ENCODE data around the gene AGK. TPM values are rescaled to one million over a fixed set of nuclear protein-coding genes. Genes with fewer than 3 reads are reported as not detected.

Gene AGK
- total and polyA plus RNA-seq, 2 experiments from 2014 or later = 18.3 to 24.1 TPM

DNA sequence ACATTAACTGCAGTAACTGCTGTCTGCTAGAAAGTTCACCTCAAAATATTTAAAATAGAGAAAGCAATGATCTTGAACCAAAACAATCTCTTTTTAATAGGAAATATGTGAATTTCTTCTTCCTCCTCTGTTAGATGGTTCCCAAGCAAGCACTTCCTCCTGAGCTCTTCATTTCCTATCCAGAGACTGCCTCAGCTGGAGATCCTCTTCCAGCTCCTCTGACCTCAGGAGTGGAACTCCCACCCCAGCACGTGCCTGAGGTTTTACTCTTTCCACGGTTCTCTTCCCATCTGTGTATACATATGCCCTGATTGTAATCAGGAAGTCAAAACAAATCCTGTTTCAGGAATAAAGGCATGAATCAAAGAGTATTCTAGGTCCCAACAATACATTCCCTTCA, 145.1 kb downstream of the AGK start:
- Histone ChIP-seq H3K9me2 (ENCODE audit: insufficient read depth) (0 out of 2 replicates have a peak, but pooled peaks cover 4% of the 10 kb centered on the region), H2AFZ (no peak overlapping the region), H3K4me3 (no peak overlapping the region), H3K4me2 (ENCODE audit: unreplicated experiment) (no peak overlapping the region), H3K9ac (no peak overlapping the region), H3K36me3 (ENCODE audit: low read depth) (no peaks in the 10 kb centered on the region), H4K20me1 (ENCODE audit: insufficient read depth) (no peaks in the 10 kb centered on the region), H3K4me1 (ENCODE audit: insufficient read depth) (no peaks in the 10 kb centered on the region), H3K27me3 (replicated peaks; ENCODE audit: insufficient read depth) (no peaks in the 10 kb centered on the region), H3K9me3 (ENCODE audit: low read depth) (no peaks in the 10 kb centered on the region), H3K79me2 (ENCODE audit: insufficient read depth) (no peaks in the 10 kb centered on the region; the same call in 1 of the 2 replicates), H3K27ac (no peak overlapping the region), H3F3A (ENCODE audit: insufficient read depth) (no peaks in the 10 kb centered on the region)
- in situ Hi-C loops (cut with MboI) = no loop called here
- WGBS, 2 experiments (ENCODE audit: low coverage in 1 of 2, low lambda C conversion rate in 2 of 2, missing lambda C conversion rate in 2 of 2) = 43 to 64% methylated on average over 2 of the region's 2 CpGs
- no peak for DNase-seq
- no peak for TF ChIP-seq EZH2 (IDR thresholded peaks at IDR 0.05; ENCODE audit: insufficient read depth, poor library complexity, severe bottlenecking)
- no peak for TF ChIP-seq EZH2phosphoT487 (IDR thresholded peaks at IDR 0.05; ENCODE audit: insufficient read depth, low read depth)

- Histone ChIP-seq H3K4me1 (ENCODE audit: insufficient read depth) (no peaks in the 10 kb centered on the region), H3K4me3 (no peak overlapping the region), H3K27me3 (replicated peaks; ENCODE audit: insufficient read depth) (no peaks in the 10 kb centered on the region), H3K79me2 (ENCODE audit: insufficient read depth) (no peaks in the 10 kb centered on the region; the same call in 1 of the 2 replicates), H3K27ac (no peak overlapping the region), H3K9ac (no peak overlapping the region), H3F3A (ENCODE audit: insufficient read depth) (no peaks in the 10 kb centered on the region; the same call in 1 of the 2 replicates), H3K36me3 (ENCODE audit: low read depth) (no peaks in the 10 kb centered on the region), H2AFZ (no peak overlapping the region), H3K9me2 (ENCODE audit: insufficient read depth) (no peaks in the 10 kb centered on the region), H3K9me3 (ENCODE audit: low read depth) (no peaks in the 10 kb centered on the region), H3K4me2 (ENCODE audit: unreplicated experiment) (no peak overlapping the region), H4K20me1 (ENCODE audit: insufficient read depth) (no peaks in the 10 kb centered on the region)
- WGBS, 2 experiments (ENCODE audit: low coverage in 1 of 2, low lambda C conversion rate in 2 of 2, missing lambda C conversion rate in 2 of 2) = 64 to 71% methylated on average over 10 of the region's 10 CpGs
- in situ Hi-C loops (cut with MboI) = no loop called here
- TF ChIP-seq EZH2phosphoT487 (IDR thresholded peaks at IDR 0.05; ENCODE audit: insufficient read depth, low read depth) (no peak), EZH2 (IDR thresholded peaks at IDR 0.05; ENCODE audit: insufficient read depth, poor library complexity, severe bottlenecking) (no peak)
- DNase-seq = peak; percentile 49
Measured at GRCh38 chr7:141697211-141697871, 146.1 kb downstream of the AGK start.

DNA sequence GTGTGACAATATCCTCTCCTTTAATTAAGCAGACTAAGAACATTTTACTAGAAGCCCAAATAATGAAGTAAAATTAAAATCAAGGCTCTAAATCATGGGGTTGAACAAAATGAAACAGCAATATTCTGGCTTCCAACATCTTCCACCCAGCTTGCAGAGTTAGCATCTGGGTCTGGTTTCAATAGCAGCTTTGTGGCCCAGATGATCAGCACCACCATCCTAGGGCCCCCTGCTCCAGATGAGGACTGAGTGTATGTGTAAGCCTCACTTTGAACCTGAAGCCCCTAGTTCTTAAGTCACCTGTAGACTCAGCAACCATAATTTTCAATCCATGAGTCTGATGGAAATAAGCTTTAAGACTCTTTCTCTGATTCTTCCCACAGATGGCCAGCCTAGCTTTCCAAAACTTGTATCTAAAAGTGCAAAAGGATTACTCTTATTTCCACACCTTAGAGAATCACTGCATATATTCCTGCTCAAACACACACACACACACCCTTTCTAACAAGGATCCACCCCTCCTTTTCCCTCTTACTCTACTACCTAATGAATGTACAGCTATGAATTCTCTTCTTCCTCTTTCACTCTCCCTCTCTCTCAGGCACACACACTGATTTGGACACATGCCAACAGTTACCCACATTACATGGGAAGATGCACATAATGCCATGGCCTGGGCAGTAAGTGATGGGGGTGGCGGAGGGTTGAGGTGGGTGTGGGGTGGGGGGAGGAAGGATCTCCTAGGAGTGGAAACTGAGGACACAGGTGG, 147.2 kb downstream of the AGK start:
- no peaks in the 10 kb centered on the region for H3K4me1 ChIP-seq (ENCODE audit: insufficient read depth)
- no peak overlapping the region for H3K4me2 ChIP-seq (ENCODE audit: unreplicated experiment)
- no peak overlapping the region for H3K27ac ChIP-seq
- no peaks in the 10 kb centered on the region for H3K9me2 ChIP-seq (ENCODE audit: insufficient read depth)
- in situ Hi-C loops (cut with MboI) = no loop called here
- H3K79me2 ChIP-seq (ENCODE audit: insufficient read depth) = no peaks in the 10 kb centered on the region; the same call in 1 of the 2 replicates
- H3K9ac ChIP-seq = no peak overlapping the region
- H4K20me1 ChIP-seq (ENCODE audit: insufficient read depth) = no peaks in the 10 kb centered on the region
- WGBS, 2 experiments (ENCODE audit: low coverage in 1 of 2, low lambda C conversion rate in 2 of 2, missing lambda C conversion rate in 2 of 2) = 80 to 94% methylated on average over 1 of the region's 1 CpG
- no peak for DNase-seq
- no peaks in the 10 kb centered on the region for H3K36me3 ChIP-seq (ENCODE audit: low read depth)
- H3K9me3 ChIP-seq (ENCODE audit: low read depth) = no peaks in the 10 kb centered on the region
- no peak overlapping the region for H2AFZ ChIP-seq
- H3F3A ChIP-seq (ENCODE audit: insufficient read depth) = no peaks in the 10 kb centered on the region; the same call in 1 of the 2 replicates
- TF ChIP-seq EZH2 (IDR thresholded peaks at IDR 0.05; ENCODE audit: insufficient read depth, poor library complexity, severe bottlenecking) (no peak), EZH2phosphoT487 (IDR thresholded peaks at IDR 0.05; ENCODE audit: insufficient read depth, low read depth) (no peak)
- H3K4me3 ChIP-seq = no peak overlapping the region
- H3K27me3 ChIP-seq (replicated peaks; ENCODE audit: insufficient read depth) = no peaks in the 10 kb centered on the region

- no peak overlapping the region for H3K4me2 ChIP-seq (ENCODE audit: unreplicated experiment)
- no peak overlapping the region for H3K9ac ChIP-seq
- H3K9me3 ChIP-seq (ENCODE audit: low read depth) = no peaks in the 10 kb centered on the region
- WGBS, 2 experiments (ENCODE audit: low coverage in 1 of 2, low lambda C conversion rate in 2 of 2, missing lambda C conversion rate in 2 of 2) = 85 to 92% methylated on average over 3 of the region's 3 CpGs
- no peaks in the 10 kb centered on the region for H3K27me3 ChIP-seq (replicated peaks; ENCODE audit: insufficient read depth)
- H4K20me1 ChIP-seq (ENCODE audit: insufficient read depth) = no peaks in the 10 kb centered on the region
- no peak overlapping the region for H3K27ac ChIP-seq
- DNase-seq = no peak
- H3F3A ChIP-seq (ENCODE audit: insufficient read depth) = no peaks in the 10 kb centered on the region; the same call in 1 of the 2 replicates
- H3K4me3 ChIP-seq = no peak overlapping the region
- TF ChIP-seq EZH2 (IDR thresholded peaks at IDR 0.05; ENCODE audit: insufficient read depth, poor library complexity, severe bottlenecking) (no peak), EZH2phosphoT487 (IDR thresholded peaks at IDR 0.05; ENCODE audit: insufficient read depth, low read depth) (no peak)
- H3K36me3 ChIP-seq (ENCODE audit: low read depth) = no peaks in the 10 kb centered on the region
- H3K4me1 ChIP-seq (ENCODE audit: insufficient read depth) = no peaks in the 10 kb centered on the region
- no peaks in the 10 kb centered on the region; the same call in 1 of the 2 replicates for H3K79me2 ChIP-seq (ENCODE audit: insufficient read depth)
- H3K9me2 ChIP-seq (ENCODE audit: insufficient read depth) = no peaks in the 10 kb centered on the region
- in situ Hi-C loops (cut with MboI) = no loop called here
- H2AFZ ChIP-seq = no peak overlapping the region
Measured at GRCh38 chr7:141699860-141700259, 148.7 kb downstream of the AGK start.
